ENCODE results near the gene STK38.
"Not testable (repeated sequence)": the region's sequence is repeated elsewhere in the genome, so short reads cannot be mapped to it uniquely, and the experiment has no call there.

Gene STK38

DNA sequence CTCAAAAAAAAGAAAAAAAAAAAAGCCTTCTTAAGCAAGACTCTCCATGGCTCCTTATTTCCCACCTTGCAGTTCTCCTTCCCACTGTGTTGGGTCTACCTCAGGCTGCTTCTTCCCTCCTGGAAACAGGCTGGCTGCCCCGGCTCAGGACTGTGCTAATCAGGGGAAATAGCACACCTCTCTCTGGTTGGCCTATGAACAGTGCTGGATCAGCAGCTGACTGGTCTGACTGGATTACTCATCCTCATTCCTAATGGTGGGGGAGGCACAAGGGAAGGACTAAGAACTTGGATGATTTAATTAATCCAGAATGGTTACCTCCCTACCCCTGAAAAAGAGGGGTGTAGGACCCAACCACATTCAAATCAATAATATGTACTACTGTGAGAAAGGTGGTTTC is 43.0 kb upstream of the STK38 start:
- H3K4me2 ChIP-seq (ENCODE audit: low read depth, low read length, poor library complexity, severe bottlenecking): no peak overlapping the region
- H3K4me1 ChIP-seq (ENCODE audit: insufficient read depth, low read length, poor library complexity, severe bottlenecking): peaks cover 16% of the 10 kb centered on the region
- H3F3A ChIP-seq (ENCODE audit: low read depth): peaks cover 6% of the 10 kb centered on the region
- H3K79me2 ChIP-seq (ENCODE audit: insufficient read depth, low read length): peaks cover 30% of the 10 kb centered on the region
- no peaks in the 10 kb centered on the region for H3K9me3 ChIP-seq (ENCODE audit: insufficient read depth, low read depth, low read length)
- H3K9me2 ChIP-seq (replicated peaks; ENCODE audit: low read depth, low read length): no peaks in the 10 kb centered on the region
- H3K9ac ChIP-seq (ENCODE audit: low read depth, low read length, poor library complexity, severe bottlenecking): no peak overlapping the region
- H3K36me3 ChIP-seq (ENCODE audit: insufficient read depth, low read length): no peaks in the 10 kb centered on the region
- no peak for TF ChIP-seq EZH2phosphoT487 (IDR thresholded peaks at IDR 0.05; ENCODE audit: borderline replicate concordance)
- TF ChIP-seq, protein P1, sequence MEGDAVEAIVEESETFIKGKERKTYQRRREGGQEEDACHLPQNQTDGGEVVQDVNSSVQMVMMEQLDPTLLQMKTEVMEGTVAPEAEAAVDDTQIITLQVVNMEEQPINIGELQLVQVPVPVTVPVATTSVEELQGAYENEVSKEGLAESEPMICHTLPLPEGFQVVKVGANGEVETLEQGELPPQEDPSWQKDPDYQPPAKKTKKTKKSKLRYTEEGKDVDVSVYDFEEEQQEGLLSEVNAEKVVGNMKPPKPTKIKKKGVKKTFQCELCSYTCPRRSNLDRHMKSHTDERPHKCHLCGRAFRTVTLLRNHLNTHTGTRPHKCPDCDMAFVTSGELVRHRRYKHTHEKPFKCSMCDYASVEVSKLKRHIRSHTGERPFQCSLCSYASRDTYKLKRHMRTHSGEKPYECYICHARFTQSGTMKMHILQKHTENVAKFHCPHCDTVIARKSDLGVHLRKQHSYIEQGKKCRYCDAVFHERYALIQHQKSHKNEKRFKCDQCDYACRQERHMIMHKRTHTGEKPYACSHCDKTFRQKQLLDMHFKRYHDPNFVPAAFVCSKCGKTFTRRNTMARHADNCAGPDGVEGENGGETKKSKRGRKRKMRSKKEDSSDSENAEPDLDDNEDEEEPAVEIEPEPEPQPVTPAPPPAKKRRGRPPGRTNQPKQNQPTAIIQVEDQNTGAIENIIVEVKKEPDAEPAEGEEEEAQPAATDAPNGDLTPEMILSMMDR (conservative IDR thresholded peaks at IDR 0.05; ENCODE audit: low read length): no peak
- no peak overlapping the region for H3K4me3 ChIP-seq (ENCODE audit: low read length, poor library complexity, severe bottlenecking)
- H3K27me3 ChIP-seq (ENCODE audit: insufficient read depth, low read length, poor library complexity, severe bottlenecking): peaks cover 8% of the 10 kb centered on the region
- no peak overlapping the region for H2AFZ ChIP-seq (ENCODE audit: low read length)
- peaks cover 8% of the 10 kb centered on the region for H4K20me1 ChIP-seq (ENCODE audit: insufficient read depth, low read length, poor library complexity, severe bottlenecking)

DNA sequence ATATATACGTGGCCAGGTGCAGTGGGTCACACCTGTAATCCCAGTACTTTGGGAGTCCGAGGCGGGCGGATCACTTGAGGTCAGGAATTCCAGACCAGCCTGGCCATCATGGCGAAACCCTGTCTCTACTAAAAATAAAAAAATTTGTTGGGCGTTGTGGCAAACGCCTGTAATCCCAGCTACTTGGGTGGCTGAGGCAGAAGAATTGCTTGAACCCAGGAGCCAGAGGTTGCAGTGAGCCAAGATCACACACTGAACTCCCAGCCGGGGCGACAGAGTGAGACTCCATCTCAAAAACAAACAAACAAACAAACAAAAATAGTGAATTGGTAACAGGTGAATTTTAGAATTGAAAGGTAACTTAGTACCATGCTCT is 41.7 kb upstream of the STK38 start:
- peaks cover 19% of the 10 kb centered on the region for H3K79me2 ChIP-seq (ENCODE audit: insufficient read depth, low read length)
- H3K9me3 ChIP-seq (ENCODE audit: insufficient read depth, low read depth, low read length); H3F3A ChIP-seq (ENCODE audit: low read depth); H2AFZ ChIP-seq (ENCODE audit: low read length); H3K27me3 ChIP-seq (ENCODE audit: insufficient read depth, low read length, poor library complexity, severe bottlenecking); H3K4me2 ChIP-seq (ENCODE audit: low read depth, low read length, poor library complexity, severe bottlenecking); H3K9ac ChIP-seq (ENCODE audit: low read depth, low read length, poor library complexity, severe bottlenecking); H4K20me1 ChIP-seq (ENCODE audit: insufficient read depth, low read length, poor library complexity, severe bottlenecking); H3K9me2 ChIP-seq (replicated peaks; ENCODE audit: low read depth, low read length); H3K4me3 ChIP-seq (ENCODE audit: low read length, poor library complexity, severe bottlenecking); H3K36me3 ChIP-seq (ENCODE audit: insufficient read depth, low read length): not testable (repeated sequence)
- H3K4me1 ChIP-seq (ENCODE audit: insufficient read depth, low read length, poor library complexity, severe bottlenecking): peaks cover 16% of the 10 kb centered on the region

GRCh38 chr6:36586606-36587005 is 39.3 kb upstream of the STK38 start:
- H3K27me3 ChIP-seq (ENCODE audit: insufficient read depth, low read length, poor library complexity, severe bottlenecking): no peaks in the 10 kb centered on the region
- no peaks in the 10 kb centered on the region for H3F3A ChIP-seq (ENCODE audit: low read depth)
- TF ChIP-seq EZH2phosphoT487 (IDR thresholded peaks at IDR 0.05; ENCODE audit: borderline replicate concordance): no peak
- TF ChIP-seq, protein P1 (conservative IDR thresholded peaks at IDR 0.05; ENCODE audit: low read length): no peak
- no peak overlapping the region for H2AFZ ChIP-seq (ENCODE audit: low read length)
- no peak overlapping the region for H3K4me2 ChIP-seq (ENCODE audit: low read depth, low read length, poor library complexity, severe bottlenecking)
- H3K36me3 ChIP-seq (ENCODE audit: insufficient read depth, low read length): no peaks in the 10 kb centered on the region
- H3K79me2 ChIP-seq (ENCODE audit: insufficient read depth, low read length): peaks cover 6% of the 10 kb centered on the region; the same call in 1 of the 2 replicates
- H3K9me2 ChIP-seq (replicated peaks; ENCODE audit: low read depth, low read length): no peaks in the 10 kb centered on the region
- no peaks in the 10 kb centered on the region for H4K20me1 ChIP-seq (ENCODE audit: insufficient read depth, low read length, poor library complexity, severe bottlenecking)
- H3K9me3 ChIP-seq (ENCODE audit: insufficient read depth, low read depth, low read length): no peaks in the 10 kb centered on the region
- no peak overlapping the region for H3K4me3 ChIP-seq (ENCODE audit: low read length, poor library complexity, severe bottlenecking)
- peaks cover 3% of the 10 kb centered on the region for H3K4me1 ChIP-seq (ENCODE audit: insufficient read depth, low read length, poor library complexity, severe bottlenecking)
- H3K9ac ChIP-seq (ENCODE audit: low read depth, low read length, poor library complexity, severe bottlenecking): no peak overlapping the region

DNA sequence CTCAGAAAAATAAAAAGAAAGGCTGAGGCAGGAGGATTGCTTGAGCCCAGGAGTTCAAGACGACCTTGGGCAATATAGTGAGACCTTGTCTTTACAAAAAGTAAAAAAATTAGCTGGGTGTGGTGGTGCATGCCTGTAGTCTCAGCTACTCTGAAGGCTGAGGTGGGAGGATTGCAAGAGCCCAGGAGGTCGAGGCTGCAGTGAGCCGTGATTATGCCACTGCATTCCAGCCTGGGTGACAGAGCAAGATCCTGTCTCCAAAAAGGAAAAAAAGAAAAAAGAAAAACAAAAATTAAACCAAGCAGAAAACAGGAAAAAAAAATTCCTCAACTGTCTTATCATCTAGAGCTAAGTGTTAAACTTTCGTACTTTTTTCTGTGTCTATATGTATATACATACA is 34.4 kb upstream of the STK38 start:
- no peak overlapping the region for H3K4me2 ChIP-seq (ENCODE audit: low read depth, low read length, poor library complexity, severe bottlenecking)
- no peaks in the 10 kb centered on the region for H3K36me3 ChIP-seq (ENCODE audit: insufficient read depth, low read length)
- no peak overlapping the region for H3K9ac ChIP-seq (ENCODE audit: low read depth, low read length, poor library complexity, severe bottlenecking)
- H3K9me2 ChIP-seq (replicated peaks; ENCODE audit: low read depth, low read length): no peaks in the 10 kb centered on the region
- H3F3A ChIP-seq (ENCODE audit: low read depth): no peaks in the 10 kb centered on the region
- H3K4me3 ChIP-seq (ENCODE audit: low read length, poor library complexity, severe bottlenecking): no peak overlapping the region
- no peaks in the 10 kb centered on the region for H3K9me3 ChIP-seq (ENCODE audit: insufficient read depth, low read depth, low read length)
- H4K20me1 ChIP-seq (ENCODE audit: insufficient read depth, low read length, poor library complexity, severe bottlenecking): no peaks in the 10 kb centered on the region
- H3K27me3 ChIP-seq (ENCODE audit: insufficient read depth, low read length, poor library complexity, severe bottlenecking): no peaks in the 10 kb centered on the region
- TF ChIP-seq, protein P1 (conservative IDR thresholded peaks at IDR 0.05; ENCODE audit: low read length): no peak
- TF ChIP-seq EZH2phosphoT487 (IDR thresholded peaks at IDR 0.05; ENCODE audit: borderline replicate concordance): no peak
- H3K4me1 ChIP-seq (ENCODE audit: insufficient read depth, low read length, poor library complexity, severe bottlenecking): peaks cover 4% of the 10 kb centered on the region
- no peaks in the 10 kb centered on the region for H3K79me2 ChIP-seq (ENCODE audit: insufficient read depth, low read length)
- H2AFZ ChIP-seq (ENCODE audit: low read length): no peak overlapping the region

All from Loucy (cell line).